GM18951 (cell line): ENCODE measurements around the gene PAIP2B.
"Not testable (repeated sequence)": the region's sequence is repeated elsewhere in the genome, so short reads cannot be mapped to it uniquely, and the experiment has no call there.

Source experiments
- POLR2A ChIP-seq: IDR thresholded peaks from 4 replicates; pipeline ENCODE4 v1.6.1; 2011; ENCODE audit warnings: mild to moderate bottlenecking; ENCODE audit not compliant: insufficient read length, insufficient read depth; ENCODE audit errors: extremely low read depth
- in situ Hi-C: fragments of 300-500 bp; cut with MboI; formaldehyde crosslinking; loops from one replicate; pipeline ENCODE4 v1.12.0; 2022; ENCODE audit warnings: low sequenced_read_pairs, mixed read lengths, inconsistent platforms; ENCODE audit not compliant: unreplicated experiment

The PAIP2B gene

DNA sequence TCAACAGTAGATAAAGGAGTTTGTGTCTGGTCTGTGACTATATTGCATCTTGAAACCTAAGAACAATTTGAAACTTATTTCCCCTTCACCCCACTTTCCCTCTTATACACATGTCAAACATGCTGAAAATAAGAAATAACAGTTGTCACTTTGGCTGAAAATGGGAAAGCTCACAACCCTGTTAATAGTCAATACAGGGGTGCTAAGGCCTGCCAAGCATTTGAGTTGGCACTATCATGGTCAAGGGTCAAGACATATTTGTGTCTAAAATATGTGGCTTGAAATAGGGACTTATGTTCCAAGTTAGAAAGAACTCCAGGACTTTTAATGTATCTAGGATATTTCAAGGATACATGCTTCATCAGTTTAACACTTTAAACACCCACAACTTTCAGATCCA is 20.6 kb downstream of the PAIP2B start:
- in situ Hi-C loops = no loop called here

DNA sequence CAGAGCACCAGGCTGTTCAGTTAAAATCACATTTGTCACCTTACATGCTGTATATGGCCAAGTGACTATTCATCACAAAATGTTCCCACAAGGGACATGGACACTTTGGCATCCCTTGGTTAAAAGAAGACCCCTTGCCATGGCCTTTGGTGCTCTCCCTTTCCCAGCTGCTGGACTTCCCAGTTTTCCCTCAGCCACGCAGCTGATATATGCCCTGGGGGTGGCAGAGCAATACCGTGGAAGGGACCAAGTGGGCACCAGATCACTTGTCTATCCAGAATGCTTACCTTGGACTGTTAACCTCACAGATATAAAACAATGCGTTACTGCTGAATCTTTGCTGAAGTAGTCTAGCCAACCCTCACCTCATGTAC is 35.3 kb downstream of the PAIP2B start:
- in situ Hi-C loops = no loop called here
- no peak for TF ChIP-seq POLR2A

More for the DNA sequence above, 20.6 kb downstream of the PAIP2B start:
- TF ChIP-seq POLR2A = no peak

DNA sequence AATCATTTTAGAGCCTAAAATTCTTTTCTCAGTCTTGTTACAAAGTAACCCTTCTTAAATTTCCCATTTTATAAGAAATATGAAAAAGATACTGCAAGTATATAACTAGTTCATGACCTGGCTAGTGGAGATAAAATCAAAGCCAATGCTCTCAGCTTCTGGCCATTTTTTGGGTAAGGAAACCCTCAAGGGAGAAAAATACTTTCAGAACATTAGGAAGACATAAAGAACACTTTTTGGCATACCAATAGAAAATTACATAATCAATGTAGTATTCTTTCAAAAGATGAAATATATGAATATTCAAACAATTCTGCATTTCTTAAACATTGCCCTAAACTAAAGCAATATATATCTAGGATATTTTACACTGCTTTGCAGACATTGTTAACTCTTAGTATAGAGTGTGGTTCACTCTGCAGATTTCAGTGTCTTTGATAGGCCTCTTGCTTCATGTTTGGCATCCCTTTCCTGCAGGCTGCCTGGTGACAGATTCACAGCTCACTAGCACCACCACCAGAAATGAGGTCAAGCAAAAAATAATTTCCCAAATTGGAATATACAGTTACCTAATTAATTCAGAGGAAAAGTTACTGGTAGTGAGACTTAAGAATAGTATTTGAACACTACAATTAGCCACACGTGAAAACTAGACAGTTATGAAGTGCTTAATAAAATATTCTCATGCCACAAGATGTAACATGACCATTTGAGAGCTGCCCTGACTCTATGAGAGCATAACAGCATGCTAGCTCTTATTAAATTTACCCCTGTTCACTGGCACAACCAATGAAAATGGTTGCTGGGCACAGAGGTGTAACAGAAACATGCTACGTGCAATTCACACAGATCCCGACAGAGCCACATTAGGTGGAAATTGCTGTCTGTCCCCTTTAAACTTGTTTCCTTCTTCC is 36.0 kb downstream of the PAIP2B start:
- in situ Hi-C loops = no loop called here
- TF ChIP-seq POLR2A = no peak

DNA sequence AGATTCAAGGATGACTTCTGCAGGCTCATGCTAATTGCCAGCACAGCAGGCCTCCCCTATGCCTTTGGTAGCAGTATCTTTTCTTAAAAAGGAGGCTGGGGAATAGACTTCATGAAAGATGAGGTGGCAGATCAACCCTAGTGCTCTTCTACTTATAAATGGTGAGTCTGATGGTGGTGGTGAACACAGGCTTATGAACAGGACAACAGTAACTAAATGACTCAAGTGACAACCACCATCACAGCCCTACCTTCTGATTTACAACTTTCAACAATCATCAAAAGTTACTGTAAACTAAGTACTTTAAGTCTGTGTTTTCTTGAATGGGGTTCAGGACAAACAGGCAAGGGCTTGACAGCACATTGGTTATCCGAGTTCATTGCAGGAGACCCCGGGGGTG is 39.3 kb downstream of the PAIP2B start:
- in situ Hi-C loops = no loop called here

DNA sequence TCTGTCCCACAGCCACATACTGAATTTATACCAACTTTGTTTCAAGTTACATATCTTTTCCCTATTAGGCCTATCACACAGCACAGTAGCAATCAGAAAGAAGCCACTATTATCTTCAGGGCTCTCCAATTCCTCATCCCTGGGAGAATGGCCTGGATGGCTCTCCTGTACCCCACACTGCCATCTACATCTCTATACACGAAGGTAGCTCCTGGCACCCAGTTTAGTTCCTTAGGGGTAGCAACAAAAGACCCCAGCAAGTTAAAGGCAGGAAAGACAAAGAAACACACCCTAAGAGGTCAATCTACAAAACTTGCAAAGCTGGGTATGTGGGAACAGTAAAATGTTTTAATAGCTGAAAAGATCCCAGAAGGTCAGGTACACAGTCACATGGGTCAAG is 39.9 kb downstream of the PAIP2B start:
- TF ChIP-seq POLR2A = no peak
- in situ Hi-C loops = no loop called here

More for the DNA sequence above, 39.3 kb downstream of the PAIP2B start:
- no peak for TF ChIP-seq POLR2A

DNA sequence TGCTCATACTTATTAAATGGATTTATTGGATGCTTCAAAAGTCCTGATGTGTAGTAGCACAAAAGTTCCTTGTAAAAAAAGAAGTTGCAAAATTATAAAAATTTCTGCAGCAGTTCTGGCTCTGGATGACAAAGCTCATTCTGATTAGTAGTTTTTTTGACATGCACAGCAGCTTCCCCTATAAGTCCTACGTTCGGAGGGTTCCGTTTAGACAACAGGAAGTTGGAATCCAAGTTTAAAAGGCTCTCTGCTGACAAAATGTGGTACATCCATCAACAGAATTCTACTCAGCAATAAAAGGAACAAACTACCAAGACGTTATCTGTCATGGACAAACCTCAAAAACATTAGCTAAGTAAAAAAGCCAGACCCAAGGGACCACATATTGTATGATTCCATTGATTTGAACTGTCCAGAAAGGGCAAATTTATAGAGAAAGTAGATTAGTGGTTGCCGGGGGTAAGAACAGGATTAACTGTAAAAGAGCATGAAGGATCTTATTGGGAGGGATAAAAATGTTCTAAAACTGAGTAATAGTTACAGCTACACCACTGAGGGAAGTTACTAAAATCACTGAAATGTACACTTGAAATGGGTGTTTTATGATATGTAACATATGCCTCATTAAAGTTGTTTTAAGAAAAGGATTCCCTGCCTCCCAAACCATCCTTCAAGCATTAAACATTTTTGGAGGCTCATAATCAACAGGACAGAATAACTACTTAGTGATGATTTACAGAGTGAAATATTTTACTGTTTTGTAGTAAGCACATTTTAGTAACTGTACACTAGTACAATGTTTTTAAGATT is 43.4 kb downstream of the PAIP2B start:
- in situ Hi-C loops = not testable (repeated sequence)

DNA sequence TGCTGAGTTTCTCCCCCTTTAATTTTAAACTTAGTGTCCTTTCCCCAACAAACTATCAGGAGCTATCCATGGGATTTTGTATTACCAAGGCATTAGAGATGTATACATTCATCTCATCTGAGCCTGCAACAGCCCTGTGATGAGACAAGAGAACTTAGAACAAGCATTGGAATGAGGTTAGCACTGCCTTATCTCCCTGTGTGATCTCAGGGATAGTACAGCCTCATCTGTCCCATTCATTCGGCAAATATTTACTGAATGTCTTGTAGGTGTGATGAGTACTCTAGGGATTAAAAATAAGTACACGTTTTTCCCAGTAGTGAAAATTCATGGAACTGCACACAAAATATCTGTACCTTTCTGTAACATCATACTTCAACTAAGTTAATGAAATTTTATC is 45.6 kb downstream of the PAIP2B start:
- in situ Hi-C loops = no loop called here
- TF ChIP-seq POLR2A = no peak

DNA sequence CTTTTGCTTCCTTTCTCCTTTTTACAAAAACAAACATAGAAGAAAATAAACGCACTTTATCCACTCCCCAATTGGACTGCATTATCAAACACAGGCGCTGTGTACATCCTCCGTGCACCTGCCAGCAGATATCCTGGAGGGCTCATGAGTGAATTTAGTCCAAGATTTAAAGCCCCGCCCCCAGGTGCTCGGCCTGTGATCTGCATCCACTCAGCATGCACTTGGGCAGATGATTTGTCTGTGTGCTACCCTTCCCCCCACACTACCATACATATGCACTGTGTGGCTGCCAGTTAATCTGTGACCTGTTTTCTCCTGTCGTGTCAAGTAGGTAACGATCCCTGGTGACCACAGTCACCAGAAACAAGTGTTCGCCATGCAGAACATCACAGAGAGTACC is 48.1 kb downstream of the PAIP2B start:
- in situ Hi-C loops = not testable (repeated sequence)

DNA sequence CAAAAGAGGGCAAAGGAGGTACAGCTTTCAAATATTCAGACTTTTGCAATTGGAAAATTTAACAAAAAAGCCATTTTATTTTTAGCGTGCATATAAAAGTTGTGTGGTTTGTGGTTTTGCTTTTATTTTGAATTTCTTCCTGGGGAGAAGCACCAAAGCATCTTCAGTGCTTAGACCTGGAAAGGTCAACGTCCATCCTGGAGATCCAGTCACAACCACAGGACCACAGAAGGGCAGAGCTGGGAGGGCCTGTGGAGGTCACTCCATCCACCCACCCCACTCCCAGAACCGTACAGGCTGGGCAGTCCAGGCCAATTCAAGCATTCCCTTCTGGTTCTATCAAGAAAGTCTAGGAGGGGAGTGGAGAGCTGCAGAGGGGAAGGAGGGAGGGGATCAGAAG is 52.7 kb downstream of the PAIP2B start:
- in situ Hi-C loops = no loop called here
- TF ChIP-seq POLR2A = no peak

DNA sequence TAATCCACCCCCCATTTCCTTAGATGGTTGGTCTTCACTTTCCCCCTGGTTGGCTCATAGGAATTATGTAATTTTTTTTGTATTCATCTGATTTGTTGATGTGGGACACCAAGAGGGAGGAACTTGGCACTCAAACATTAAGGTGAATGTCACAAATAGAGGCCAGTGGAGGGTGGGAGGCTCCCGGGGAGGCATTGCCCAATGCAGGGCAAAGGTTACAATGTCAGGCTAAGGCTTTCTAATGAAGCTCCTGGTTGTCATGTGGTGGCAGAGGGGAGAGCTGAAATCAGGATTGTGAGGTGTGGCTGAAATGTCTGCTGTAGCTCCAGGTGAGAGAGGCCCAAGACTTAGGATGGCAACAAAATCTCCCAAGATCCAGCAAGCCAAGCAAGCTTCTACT is 53.8 kb downstream of the PAIP2B start:
- TF ChIP-seq POLR2A = no peak
- in situ Hi-C loops = no loop called here

DNA sequence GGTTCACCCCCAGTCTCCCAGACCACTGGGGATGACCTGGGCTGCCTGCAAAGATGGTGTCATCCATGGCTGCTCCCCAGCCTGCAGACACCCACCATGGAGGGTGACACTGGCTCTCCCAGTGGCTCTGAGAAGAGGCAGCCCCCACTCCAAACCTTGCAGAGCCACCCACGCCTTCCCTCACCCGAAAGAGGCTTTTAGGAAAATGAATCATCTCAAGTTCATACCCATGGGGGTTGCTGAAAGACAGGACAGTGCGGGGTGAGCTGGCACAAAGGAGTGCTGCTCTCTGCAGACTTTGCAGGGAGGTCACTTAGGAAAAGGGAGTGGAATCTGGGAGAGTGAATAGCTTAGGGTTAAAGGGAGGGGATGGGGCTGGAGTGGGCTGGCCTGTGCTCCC is 60.1 kb downstream of the PAIP2B start:
- no peak for TF ChIP-seq POLR2A
- in situ Hi-C loops = no loop called here

DNA sequence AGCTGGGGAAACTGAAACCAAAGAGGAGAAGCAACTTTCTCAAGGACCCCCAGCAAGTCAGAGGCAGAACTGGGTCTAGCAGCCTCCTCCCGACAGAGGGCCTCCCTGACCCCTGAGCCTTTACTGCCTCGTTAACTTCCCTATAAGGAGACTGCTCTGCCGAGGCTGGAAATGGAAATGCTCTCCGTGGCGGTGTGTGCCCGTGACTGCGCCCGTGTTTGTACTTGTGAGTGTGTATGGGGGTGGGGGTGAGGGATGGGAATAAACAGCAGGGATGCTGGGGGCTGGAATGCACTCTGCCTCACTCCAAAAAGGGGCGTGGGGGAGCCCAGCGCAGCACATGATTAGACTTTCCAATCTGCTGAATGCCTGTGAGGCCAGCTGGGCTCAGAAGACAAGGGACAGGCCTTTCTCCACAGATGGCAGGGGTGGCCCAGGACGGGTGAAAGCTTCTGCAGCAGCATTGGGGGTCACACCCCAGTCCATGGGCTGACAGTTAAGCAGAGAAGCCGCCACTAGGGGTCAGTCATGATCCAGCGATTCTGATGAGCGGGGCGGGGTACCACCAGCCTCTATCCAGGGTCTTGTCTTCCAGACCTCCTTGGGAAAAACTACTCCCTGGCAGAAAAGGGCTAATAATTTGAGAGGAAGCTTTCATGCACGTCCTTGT is 69.6 kb downstream of the PAIP2B start:
- no peak for TF ChIP-seq POLR2A

DNA sequence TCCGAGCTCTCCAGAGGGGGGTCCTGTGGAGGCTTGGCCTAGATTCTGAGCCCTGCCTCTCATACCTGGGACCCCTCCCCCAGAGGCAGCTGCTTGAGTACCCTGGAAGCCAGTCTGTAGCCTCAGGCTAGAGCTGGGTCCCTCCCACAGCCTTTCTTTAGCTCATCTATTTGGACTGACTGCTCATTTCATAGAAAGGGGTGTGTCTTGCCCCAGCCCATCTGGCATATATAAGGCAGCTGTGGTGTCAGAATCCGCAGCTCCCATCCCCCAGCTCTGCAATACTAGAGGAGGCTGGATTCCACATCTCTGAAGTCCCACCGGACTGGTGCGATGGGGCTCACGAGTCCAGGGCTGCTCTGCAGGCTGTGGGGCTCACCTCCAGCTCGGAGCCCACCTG is 70.3 kb downstream of the PAIP2B start:
- in situ Hi-C loops = no loop called here
- no peak for TF ChIP-seq POLR2A

More for the DNA sequence above, 69.6 kb downstream of the PAIP2B start:
- in situ Hi-C loops = no loop called here

DNA sequence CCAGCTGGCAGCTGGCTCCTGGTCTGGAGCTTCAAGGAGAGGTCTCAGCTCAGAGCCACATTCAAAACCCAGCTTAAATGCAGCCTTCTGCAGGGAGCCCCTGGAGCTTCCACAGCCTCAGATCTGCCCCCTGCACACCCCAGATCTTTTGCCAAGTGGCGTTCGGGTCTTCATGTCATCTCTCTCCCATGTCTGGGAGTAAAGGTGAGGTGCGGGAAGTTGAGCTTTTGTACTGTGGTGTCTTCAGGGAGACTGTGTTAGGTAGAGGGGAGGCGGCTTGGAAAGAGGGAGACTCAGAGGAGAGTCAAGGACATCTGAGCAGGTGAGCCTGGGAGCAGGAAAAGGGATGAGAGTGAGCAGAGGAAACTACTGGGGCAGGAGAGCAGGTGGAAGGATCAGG is 71.1 kb downstream of the PAIP2B start:
- TF ChIP-seq POLR2A = no peak
- in situ Hi-C loops = no loop called here

DNA sequence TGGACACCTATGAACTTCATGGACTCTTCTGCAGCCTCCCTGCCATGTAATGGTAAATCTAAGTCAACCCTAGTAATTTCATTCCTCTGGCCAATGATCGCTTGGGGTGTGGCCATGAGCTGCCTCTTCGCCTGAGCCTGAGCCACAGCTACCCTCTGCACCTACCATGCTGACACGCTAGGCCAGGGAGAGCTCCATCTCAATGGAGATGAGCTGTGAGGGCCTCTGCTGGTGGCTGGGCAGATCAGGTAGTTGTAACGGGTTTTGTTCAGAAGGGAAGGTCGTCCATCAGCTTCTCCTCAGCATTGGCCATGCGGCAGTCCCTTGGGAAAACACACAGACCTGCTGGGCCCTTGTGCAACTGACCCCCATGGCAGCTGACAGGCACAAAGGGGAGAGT is 72.1 kb downstream of the PAIP2B start:
- in situ Hi-C loops = no loop called here
- no peak for TF ChIP-seq POLR2A
